Ramos (cell line): ENCODE measurements around the gene ACOT11.

Experiments
- in situ Hi-C: fragments of 300-500 bp; cut with MboI; formaldehyde crosslinking; loops from one replicate; pipeline ENCODE4 v1.14.3; 2022; ENCODE audit warnings: low sequenced_read_pairs; ENCODE audit not compliant: unreplicated experiment

ACOT11 gene

GRCh38 chr1:54583307-54583686 lies 35.3 kb downstream of the ACOT11 start:
- in situ Hi-C loops = no loop called here

GRCh38 chr1:54583871-54584270 lies 35.8 kb downstream of the ACOT11 start:
- in situ Hi-C loops = no loop called here

DNA sequence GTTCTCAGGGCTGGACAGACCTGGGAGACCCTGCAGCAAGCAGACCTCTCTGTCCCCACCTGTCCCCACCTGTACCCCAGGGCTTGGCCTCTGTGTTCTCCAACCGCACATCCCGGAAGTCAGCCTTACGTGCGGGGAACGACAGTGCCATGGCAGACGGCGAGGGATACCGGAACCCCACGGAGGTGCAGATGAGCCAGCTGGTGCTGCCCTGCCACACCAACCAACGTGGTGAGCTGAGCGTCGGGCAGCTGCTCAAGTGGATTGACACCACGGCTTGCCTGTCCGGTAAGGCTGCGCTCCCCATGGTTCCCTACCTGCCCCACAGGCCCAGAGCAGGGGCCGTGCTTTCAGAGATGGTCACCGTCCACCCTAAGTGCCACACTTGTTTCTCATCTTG lies 36.5 kb downstream of the ACOT11 start:
- in situ Hi-C loops = no loop called here

DNA sequence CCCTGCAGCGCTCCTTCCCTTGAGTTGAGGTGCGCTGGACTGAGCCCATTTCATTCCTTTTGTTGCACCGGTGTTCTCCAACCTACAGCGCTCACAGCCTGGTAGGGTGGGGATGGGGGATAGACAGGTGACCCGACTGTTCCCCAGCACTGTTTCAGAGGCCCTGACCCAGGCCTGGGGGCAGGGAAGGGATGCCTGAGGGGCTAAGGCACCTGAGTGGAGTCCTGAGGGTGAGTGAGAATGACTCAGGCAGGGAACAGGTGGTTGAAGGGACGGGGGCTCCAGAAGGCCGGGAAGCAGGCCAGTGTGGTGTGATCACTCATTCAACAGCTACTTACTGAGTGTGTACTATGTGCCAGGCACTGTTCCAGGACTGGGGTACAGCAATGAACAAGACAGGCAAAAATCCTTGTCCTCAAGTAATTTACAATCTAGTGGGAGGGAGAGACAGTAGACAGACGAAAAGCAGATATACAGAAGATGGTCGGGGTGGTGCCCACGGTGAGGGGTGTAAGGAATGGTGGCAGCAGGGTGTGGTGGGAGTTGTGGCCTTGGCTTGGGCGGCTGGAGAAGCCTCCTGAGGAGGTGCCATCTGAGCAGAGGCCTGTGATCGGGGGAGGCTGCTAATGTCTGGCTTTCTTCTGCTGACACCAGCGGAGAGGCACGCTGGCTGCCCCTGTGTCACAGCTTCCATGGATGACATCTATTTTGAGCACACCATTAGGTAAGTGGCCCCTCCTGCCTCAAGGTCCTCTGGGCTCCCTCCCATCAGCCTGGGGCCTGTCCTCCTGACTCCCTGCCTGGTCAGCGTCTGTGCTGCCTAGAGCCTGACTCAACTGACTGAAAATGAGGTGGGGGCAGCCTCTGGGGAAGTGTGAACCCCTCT lies 37.4 kb downstream of the ACOT11 start:
- in situ Hi-C loops = no loop called here

GRCh38 chr1:54588377-54588776 lies 40.3 kb downstream of the ACOT11 start:
- in situ Hi-C loops = no loop called here

DNA sequence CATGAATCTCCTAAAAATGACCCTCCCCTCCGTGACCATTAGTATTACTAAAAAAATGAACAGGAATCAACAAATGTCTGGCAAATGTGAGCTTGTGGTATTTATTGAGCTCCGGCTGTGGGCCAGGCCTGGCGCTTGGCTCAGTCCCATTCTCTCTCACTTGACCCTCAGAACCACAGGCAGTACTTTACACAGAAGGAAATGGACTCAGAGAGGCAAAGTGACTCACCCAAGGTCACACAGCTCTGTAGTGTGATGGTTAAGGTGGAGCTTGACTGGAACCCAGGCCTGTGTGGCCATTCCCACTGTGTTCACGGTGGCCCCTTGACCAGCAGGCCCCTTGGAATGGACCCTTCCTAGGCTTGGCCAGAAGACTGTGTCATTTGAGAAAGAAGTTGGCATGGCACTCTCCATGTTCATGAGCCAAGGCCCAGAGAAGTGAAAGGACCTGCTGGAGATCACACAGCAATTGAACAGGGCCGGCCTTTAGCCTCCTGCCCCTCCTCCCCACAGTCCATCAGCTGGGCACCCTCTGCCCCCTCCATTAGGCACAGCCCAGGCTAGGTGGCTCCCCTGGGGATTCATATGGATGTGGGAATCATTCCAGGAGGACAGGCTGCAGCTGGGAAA lies 43.2 kb downstream of the ACOT11 start:
- in situ Hi-C loops = no loop called here

DNA sequence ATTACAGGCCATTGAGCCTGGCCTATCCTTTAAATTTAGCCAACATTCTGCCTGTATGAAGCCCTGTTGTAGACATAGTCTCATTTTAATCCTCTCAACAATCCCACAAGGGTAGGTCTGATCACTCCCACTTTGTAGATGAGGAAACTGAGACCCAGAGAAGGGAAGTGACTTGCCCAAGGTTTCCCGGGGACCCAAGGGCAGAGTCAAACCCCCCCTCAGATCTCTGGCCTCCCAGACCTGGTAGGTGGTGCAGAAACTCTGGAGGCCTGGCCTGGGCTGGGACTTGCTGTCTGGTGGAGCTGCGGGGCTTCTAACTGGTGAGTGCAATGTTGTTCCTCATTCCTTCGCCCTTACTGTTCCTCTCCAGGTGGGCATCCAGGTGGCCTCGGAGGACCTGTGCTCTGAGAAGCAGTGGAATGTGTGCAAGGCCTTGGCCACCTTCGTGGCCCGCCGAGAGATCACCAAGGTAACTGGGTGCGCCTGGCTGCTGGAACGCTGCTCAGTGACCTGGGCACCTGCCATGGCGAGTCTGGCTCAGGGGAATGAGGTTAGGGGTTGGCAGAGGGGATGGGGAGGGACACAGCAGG lies 45.6 kb downstream of the ACOT11 start:
- in situ Hi-C loops = no loop called here

GRCh38 chr1:54594463-54594862 lies 46.4 kb downstream of the ACOT11 start:
- in situ Hi-C loops = no loop called here

DNA sequence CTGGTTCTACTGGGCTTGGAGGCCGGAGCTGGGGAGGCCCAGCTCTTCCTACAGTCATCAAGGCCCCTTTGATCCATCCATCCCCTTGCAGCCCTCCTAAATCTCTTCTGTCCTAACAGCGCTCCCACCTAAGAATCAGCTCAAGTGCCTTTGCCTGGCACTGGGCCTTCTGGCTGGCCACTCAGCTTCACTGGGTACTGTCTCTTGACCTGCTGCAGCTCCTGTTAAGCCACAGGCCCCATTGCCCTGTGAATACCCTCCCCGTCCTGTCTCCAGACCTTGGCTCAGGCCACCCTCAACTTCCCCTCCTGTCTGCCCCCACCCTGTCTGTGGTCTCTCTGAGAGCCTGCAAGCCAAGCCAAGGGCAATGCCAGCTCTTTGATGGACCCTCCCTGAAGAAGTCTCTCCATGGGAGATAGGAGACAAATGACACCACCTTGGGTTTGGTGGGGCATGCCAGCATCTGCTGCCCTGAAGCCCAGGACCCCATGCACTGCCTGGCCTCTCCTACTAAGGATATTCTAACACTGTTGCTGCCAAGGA lies 48.0 kb downstream of the ACOT11 start:
- in situ Hi-C loops = no loop called here

GRCh38 chr1:54596756-54597155 lies 48.7 kb downstream of the ACOT11 start:
- in situ Hi-C loops = no loop called here

DNA sequence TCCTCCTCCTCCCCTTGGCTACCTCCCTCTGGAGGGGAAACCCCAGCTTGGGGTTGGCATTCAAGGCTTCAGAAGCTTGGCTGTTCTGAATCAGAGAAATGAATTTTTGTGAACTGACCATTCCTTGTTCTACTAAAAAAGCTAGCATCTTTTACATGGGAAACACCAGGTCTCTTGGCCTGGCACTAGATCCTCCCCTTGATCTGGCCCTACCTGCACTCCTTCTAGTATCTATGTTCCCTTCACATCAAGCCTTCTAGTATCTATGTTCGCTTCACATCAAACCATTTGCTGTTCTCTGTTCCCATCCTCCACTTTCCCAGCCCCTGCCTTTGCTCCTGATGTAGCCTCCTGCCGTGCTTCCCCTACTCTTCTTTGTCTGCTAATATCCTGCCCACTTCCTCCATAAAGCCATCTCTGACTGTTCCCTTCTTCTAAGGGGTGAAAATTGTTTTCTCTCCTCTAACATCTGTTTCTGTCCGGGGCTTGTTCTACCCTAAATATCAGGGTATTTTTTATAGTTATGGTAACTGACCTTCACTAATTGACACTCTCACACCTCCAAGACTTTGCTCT lies 49.5 kb downstream of the ACOT11 start:
- in situ Hi-C loops = no loop called here

GRCh38 chr1:54599211-54599823 lies 51.3 kb downstream of the ACOT11 start:
- in situ Hi-C loops = no loop called here

- in situ Hi-C loops = no loop called here
These were observed 53.1 kb downstream of the ACOT11 start for GRCh38 chr1:54600947-54601721.

GRCh38 chr1:54601730-54602129 lies 53.7 kb downstream of the ACOT11 start:
- in situ Hi-C loops = no loop called here

GRCh38 chr1:54602554-54602953 lies 54.5 kb downstream of the ACOT11 start:
- in situ Hi-C loops = no loop called here

GRCh38 chr1:54603241-54603640 lies 55.2 kb downstream of the ACOT11 start:
- in situ Hi-C loops = no loop called here

DNA sequence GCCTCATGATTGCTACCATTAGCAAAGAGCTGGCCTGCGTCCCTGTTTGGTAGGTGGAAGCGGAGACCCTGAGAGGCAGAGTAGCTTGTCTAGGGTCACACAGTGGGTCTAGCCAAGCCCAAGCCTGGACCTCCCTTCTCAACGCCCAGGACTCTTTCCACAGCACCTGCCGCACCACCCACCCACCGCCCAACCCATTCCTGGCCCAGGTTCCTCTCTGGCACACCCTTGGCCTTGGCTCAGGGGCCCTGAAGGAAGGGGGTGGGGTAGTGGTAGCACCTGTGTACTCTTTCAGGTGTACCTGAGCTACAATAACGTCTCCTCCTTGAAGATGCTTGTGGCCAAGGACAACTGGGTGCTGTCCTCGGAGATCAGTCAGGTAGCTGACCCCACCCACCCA lies 56.0 kb downstream of the ACOT11 start:
- in situ Hi-C loops = no loop called here

DNA sequence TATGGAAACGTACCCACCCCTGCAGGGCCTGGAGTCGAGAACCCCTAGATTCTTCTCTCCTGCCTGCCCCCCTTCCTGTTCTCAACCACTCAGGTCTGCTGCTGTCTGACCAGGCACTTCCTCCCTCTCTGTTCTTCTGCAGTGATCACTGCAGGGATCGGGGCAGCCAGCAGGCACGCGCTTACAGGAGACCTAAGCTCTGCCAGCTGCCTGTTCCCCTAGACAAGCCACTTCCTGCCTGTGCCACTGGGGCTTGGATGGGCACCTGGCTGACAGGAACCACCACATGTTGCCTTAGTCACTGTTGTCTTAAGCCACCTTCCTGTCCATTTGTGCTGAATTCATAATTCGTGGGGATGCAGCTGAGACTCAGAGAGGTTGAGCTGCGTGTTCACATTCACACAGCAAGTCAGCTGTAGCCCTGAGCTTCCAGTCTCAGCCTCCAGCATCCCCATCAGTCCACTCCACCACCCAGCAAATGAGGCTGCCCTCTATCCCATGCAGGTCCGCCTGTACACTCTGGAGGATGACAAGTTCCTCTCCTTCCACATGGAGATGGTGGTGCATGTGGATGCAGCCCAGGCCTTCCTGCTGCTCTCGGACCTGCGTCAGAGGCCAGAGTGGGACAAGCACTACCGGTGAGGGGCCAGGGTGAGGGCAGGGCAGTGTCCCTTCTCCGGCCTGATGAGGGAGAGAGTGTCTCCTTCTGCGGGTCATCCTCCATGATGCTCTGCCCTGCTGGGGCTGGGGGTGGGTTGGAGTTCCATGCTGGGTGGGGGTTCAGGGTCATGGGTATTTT lies 56.7 kb downstream of the ACOT11 start:
- in situ Hi-C loops = no loop called here
